Measurements from ENCODE around the gene KHNYN. TPM values are rescaled to one million over a fixed set of nuclear protein-coding genes. Genes with fewer than 3 reads are reported as not detected.

KHNYN gene
- total RNA-seq, 4 donors from 2014 or later, result 56.7 to 145 (median 84.3) TPM

DNA sequence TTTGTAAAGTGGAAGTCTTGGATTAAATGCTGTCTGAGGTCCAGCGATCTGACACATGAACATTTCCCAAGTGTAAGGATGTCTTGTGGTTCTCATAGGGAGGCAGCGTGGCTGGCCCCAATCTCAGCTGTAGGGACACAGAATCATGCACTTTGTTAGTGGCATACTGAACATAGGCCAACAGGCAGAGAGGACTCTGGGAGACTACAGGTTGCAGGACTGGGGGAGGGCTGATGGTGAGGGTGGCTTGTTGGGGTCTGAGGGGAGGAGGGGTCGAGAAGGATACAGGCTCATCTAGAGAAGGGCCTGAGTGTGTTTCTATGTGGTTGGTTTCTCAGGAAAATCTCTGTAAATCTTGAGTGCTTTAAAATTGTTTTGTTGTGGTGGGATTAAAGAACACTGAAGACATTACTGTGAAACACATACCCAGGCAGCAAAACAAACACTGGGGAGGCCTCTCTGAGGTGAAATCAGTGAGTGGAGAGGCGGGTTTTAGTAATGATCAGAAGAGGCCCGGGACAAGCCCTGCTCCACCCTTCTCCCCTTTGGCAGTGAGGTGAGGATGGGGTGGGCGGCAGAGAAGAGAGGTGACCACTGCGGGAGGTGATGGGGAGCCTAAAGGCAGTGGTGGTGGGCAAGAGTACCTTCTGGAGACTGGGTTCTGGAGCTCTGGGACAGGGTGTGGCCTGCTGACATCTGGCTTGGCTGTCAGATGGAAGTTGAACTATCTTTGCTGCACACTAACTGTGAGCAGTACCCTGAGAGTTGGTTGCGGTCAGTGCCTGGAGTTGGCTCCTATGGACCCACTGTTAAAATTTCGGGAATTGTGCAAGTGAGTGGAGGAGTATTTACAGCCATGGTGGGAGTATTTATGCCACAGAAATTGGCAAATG lies 27.7 kb upstream of the KHNYN start:
- peaks cover 69% of the 10 kb centered on the region for H3K4me1 ChIP-seq
- DNase-seq (ENCODE audit: low spot score in 2 of 2), result no peak
- no peaks in the 10 kb centered on the region for H3K36me3 ChIP-seq
- 52% methylated on average over 9 of the region's 9 CpGs for WGBS
- no peaks in the 10 kb centered on the region for H3K27me3 ChIP-seq
- no peak overlapping the region for H3K27ac ChIP-seq
- TF ChIP-seq, protein P1, sequence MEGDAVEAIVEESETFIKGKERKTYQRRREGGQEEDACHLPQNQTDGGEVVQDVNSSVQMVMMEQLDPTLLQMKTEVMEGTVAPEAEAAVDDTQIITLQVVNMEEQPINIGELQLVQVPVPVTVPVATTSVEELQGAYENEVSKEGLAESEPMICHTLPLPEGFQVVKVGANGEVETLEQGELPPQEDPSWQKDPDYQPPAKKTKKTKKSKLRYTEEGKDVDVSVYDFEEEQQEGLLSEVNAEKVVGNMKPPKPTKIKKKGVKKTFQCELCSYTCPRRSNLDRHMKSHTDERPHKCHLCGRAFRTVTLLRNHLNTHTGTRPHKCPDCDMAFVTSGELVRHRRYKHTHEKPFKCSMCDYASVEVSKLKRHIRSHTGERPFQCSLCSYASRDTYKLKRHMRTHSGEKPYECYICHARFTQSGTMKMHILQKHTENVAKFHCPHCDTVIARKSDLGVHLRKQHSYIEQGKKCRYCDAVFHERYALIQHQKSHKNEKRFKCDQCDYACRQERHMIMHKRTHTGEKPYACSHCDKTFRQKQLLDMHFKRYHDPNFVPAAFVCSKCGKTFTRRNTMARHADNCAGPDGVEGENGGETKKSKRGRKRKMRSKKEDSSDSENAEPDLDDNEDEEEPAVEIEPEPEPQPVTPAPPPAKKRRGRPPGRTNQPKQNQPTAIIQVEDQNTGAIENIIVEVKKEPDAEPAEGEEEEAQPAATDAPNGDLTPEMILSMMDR (IDR thresholded peaks at IDR 0.05), result no peak
- TF ChIP-seq POLR2A (IDR thresholded peaks at IDR 0.05) (no peak), EP300 (IDR thresholded peaks at IDR 0.05) (no peak), POLR2AphosphoS5 (IDR thresholded peaks at IDR 0.05) (no peak)
- no peak overlapping the region for H3K4me3 ChIP-seq
- H3K9me3 ChIP-seq, result no peaks in the 10 kb centered on the region

DNA sequence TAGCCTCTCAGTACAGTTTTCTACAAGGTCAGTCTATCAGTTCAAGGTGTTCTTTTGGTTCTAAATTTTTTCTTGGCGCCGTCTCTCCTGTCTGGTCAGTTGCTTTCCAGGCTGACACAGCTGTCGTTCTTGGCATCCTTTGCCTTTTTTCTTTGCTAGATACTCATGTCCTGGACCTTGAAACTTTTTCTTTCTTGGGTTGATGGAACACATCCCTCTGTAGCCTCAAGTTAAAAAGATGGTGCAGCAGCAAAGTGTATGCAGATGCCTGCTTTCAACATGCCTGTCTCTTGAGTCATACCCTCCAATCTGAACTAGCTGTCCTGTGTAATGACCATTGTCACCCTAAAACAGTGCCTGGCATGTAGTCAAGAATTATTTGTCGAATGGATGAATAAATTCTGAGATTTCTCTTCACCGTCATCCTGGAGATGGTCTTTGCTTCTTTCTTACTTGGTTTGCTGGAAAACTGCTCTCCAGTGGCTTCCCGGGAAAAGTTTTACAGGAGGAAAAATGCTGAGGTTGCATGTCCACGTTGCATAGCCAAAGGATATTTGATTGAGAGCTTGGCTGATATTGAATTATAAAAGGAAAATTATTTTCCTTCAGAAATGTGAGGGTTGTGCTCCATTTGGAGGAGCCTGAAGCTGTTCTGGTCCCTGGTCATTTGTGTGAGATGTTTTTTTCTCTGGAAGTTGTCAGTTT lies 26.3 kb upstream of the KHNYN start:
- Histone ChIP-seq H3K27me3 (no peaks in the 10 kb centered on the region), H3K4me1 (peaks cover 55% of the 10 kb centered on the region), H3K36me3 (peaks cover 9% of the 10 kb centered on the region), H3K27ac (no peak overlapping the region), H3K4me3 (no peak overlapping the region), H3K9me3 (no peaks in the 10 kb centered on the region)
- 60% methylated on average over 7 of the region's 7 CpGs for WGBS
- no peak for DNase-seq (ENCODE audit: low spot score in 2 of 2)
- TF ChIP-seq, protein P1 (IDR thresholded peaks at IDR 0.05), result no peak
- no peak for TF ChIP-seq POLR2AphosphoS5 (IDR thresholded peaks at IDR 0.05)
- no peak for TF ChIP-seq POLR2A (IDR thresholded peaks at IDR 0.05)
- no peak for TF ChIP-seq EP300 (IDR thresholded peaks at IDR 0.05)

DNA sequence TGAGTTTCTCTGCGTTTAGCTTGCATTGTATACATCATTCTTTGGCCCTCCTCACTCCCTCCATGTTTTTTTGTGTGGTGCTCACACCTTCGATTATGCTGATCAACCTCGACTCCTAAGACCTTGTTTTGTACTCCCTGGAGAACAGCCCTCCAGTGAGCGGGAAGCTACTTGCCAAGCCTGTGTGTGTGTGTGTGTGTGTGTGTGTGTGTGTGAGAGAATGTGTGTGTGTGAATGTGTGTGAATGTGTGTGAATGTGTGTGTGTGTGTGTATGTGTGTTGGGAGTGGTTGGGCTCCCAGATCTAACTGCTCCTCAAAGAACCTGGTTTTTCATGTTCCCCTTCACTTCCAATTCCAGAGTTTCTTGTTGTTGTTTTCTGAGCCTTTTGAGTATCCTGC lies 24.9 kb upstream of the KHNYN start:
- H3K27ac ChIP-seq, result no peak overlapping the region
- no peaks in the 10 kb centered on the region for H3K27me3 ChIP-seq
- H3K9me3 ChIP-seq, result no peaks in the 10 kb centered on the region
- TF ChIP-seq POLR2AphosphoS5 (IDR thresholded peaks at IDR 0.05) (no peak), POLR2A (IDR thresholded peaks at IDR 0.05) (no peak), EP300 (IDR thresholded peaks at IDR 0.05) (no peak)
- TF ChIP-seq, protein P1 (IDR thresholded peaks at IDR 0.05), result no peak
- no peak overlapping the region for H3K4me3 ChIP-seq
- H3K36me3 ChIP-seq, result peaks cover 23% of the 10 kb centered on the region
- 66% methylated on average over 4 of the region's 4 CpGs for WGBS
- no peak for DNase-seq (ENCODE audit: low spot score in 2 of 2)
- H3K4me1 ChIP-seq, result peaks cover 42% of the 10 kb centered on the region

DNA sequence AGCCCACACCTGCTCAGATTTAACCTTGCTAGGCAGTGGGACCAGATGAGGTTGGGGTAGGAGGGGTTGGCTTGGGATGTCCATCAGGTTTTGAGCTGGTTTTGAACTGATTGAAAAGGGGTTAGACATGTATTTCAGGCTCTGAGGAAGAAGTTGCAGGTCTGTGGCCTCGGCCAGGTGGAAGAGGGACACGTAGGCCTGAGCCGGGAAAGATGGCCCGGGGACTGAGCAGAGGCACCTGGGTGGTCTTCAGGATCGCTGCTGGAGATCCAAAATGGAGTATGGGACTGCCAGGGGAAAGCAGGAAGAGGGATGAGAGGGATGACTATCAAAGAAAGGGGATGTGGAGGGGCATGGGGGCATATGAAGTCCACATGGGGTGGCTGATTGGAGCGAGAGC lies 23.3 kb upstream of the KHNYN start:
- TF ChIP-seq POLR2A (IDR thresholded peaks at IDR 0.05) (no peak), POLR2AphosphoS5 (IDR thresholded peaks at IDR 0.05) (no peak), EP300 (IDR thresholded peaks at IDR 0.05) (no peak)
- TF ChIP-seq, protein P1 (IDR thresholded peaks at IDR 0.05), result no peak
- 89% methylated on average over 6 of the region's 6 CpGs for WGBS
- Histone ChIP-seq H3K9me3 (no peaks in the 10 kb centered on the region), H3K36me3 (peaks cover 35% of the 10 kb centered on the region), H3K4me1 (peaks cover 26% of the 10 kb centered on the region), H3K4me3 (no peak overlapping the region), H3K27me3 (no peaks in the 10 kb centered on the region), H3K27ac (no peak overlapping the region)
- DNase-seq (ENCODE audit: low spot score in 2 of 2), result no peak
